Measurements from ENCODE around the gene FHOD3. TPM values are rescaled to one million over a fixed set of nuclear protein-coding genes. Genes with fewer than 3 reads are reported as not detected.

The FHOD3 gene
- total RNA-seq, 1 donor from 2014 or later, result 2.5 TPM

- Histone ChIP-seq H3K4me3 (no peak overlapping the region), H3K27me3 (ENCODE audit: low read depth) (no peaks in the 10 kb centered on the region), H3K4me1 (no peaks in the 10 kb centered on the region), H3K27ac (no peak overlapping the region), H3K36me3 (no peaks in the 10 kb centered on the region), H3K9me3 (no peaks in the 10 kb centered on the region)
- ATAC-seq, result no peak
- TF ChIP-seq, protein P1, sequence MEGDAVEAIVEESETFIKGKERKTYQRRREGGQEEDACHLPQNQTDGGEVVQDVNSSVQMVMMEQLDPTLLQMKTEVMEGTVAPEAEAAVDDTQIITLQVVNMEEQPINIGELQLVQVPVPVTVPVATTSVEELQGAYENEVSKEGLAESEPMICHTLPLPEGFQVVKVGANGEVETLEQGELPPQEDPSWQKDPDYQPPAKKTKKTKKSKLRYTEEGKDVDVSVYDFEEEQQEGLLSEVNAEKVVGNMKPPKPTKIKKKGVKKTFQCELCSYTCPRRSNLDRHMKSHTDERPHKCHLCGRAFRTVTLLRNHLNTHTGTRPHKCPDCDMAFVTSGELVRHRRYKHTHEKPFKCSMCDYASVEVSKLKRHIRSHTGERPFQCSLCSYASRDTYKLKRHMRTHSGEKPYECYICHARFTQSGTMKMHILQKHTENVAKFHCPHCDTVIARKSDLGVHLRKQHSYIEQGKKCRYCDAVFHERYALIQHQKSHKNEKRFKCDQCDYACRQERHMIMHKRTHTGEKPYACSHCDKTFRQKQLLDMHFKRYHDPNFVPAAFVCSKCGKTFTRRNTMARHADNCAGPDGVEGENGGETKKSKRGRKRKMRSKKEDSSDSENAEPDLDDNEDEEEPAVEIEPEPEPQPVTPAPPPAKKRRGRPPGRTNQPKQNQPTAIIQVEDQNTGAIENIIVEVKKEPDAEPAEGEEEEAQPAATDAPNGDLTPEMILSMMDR (IDR thresholded peaks at IDR 0.05), result no peak
- intact Hi-C loops (cut with DNase I), result no loop called here
- DNase-seq, result no peak
Measured at GRCh38 chr18:36380173-36380827, 82.8 kb downstream of the FHOD3 start.

GRCh38 chr18:36381075-36381474, 83.6 kb downstream of the FHOD3 start:
- intact Hi-C loops (cut with DNase I), result no loop called here
- Histone ChIP-seq H3K4me1 (no peaks in the 10 kb centered on the region), H3K9me3 (no peaks in the 10 kb centered on the region), H3K36me3 (no peaks in the 10 kb centered on the region), H3K4me3 (no peak overlapping the region), H3K27ac (no peak overlapping the region), H3K27me3 (ENCODE audit: low read depth) (no peaks in the 10 kb centered on the region)
- TF ChIP-seq, protein P1 (IDR thresholded peaks at IDR 0.05), result no peak
- ATAC-seq, result no peak
- no peak for DNase-seq

- Histone ChIP-seq H3K4me3 (no peak overlapping the region), H3K9me3 (no peaks in the 10 kb centered on the region), H3K36me3 (no peaks in the 10 kb centered on the region), H3K27ac (no peak overlapping the region), H3K27me3 (ENCODE audit: low read depth) (no peaks in the 10 kb centered on the region), H3K4me1 (no peaks in the 10 kb centered on the region)
- DNase-seq (no peak), ATAC-seq (no peak)
- intact Hi-C loops (cut with DNase I), result no loop called here
- TF ChIP-seq, protein P1 (IDR thresholded peaks at IDR 0.05), result no peak
Measured at GRCh38 chr18:36382854-36383253, 85.3 kb downstream of the FHOD3 start.

GRCh38 chr18:36386150-36386920, 88.8 kb downstream of the FHOD3 start:
- Histone ChIP-seq H3K27ac (no peak overlapping the region), H3K9me3 (no peaks in the 10 kb centered on the region), H3K4me3 (no peak overlapping the region), H3K4me1 (no peaks in the 10 kb centered on the region), H3K27me3 (ENCODE audit: low read depth) (no peaks in the 10 kb centered on the region), H3K36me3 (no peaks in the 10 kb centered on the region)
- ATAC-seq (peak in 1 of 2 donors; percentile 12), DNase-seq (no peak)
- intact Hi-C loops (cut with DNase I), result no loop called here
- TF ChIP-seq, protein P1 (IDR thresholded peaks at IDR 0.05), result no peak

GRCh38 chr18:36387310-36387709, 89.8 kb downstream of the FHOD3 start:
- Histone ChIP-seq H3K9me3 (no peaks in the 10 kb centered on the region), H3K36me3 (no peaks in the 10 kb centered on the region), H3K4me3 (no peak overlapping the region), H3K4me1 (no peaks in the 10 kb centered on the region), H3K27ac (no peak overlapping the region), H3K27me3 (ENCODE audit: low read depth) (no peaks in the 10 kb centered on the region)
- no peak for DNase-seq
- TF ChIP-seq, protein P1 (IDR thresholded peaks at IDR 0.05), result no peak
- no peak for ATAC-seq
- intact Hi-C loops (cut with DNase I), result no loop called here

Measured in lower lobe of right lung (tissue), 2 donors.